ENCODE results near the gene ULBP2. TPM values are rescaled to one million over a fixed set of nuclear protein-coding genes. Genes with fewer than 3 reads are reported as not detected.
A peak's percentile ranks its signal among the peaks of the same experiment; 100 is the strongest.
"Not testable (repeated sequence)": the region's sequence is repeated elsewhere in the genome, so short reads cannot be mapped to it uniquely, and the experiment has no call there.

The ULBP2 gene
- total RNA-seq, 2 donors from 2014 or later: 0.32 to 0.40 TPM

DNA sequence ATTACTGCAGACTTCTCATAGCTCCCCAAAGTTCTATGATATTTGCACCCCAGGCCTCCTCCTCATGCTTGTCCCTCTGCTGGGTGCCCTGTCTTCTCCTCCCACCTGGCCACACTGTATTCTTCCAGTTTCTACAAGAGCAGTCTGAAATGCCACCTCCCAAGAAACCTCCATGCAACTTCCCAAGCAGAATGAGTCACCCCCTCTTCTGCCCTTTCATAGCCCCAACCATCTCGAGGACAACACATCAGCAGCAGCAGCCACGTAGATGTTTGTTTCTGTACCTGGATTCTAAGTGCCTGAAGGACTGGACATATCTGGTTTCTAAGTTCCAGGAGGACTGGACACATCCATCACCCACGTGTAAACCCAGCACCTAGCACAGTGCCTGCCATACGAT is 6.6 kb upstream of the ULBP2 start:
- 54% methylated on average over 4 of the region's 4 CpGs for WGBS
- Histone ChIP-seq H3K4me1 (replicated peaks) (peaks cover 5% of the 10 kb centered on the region), H3K4me3 (no peak overlapping the region), H3K36me3 (no peaks in the 10 kb centered on the region), H3K9me3 (no peaks in the 10 kb centered on the region), H3K27ac (no peak overlapping the region), H3K27me3 (replicated peaks; ENCODE audit: insufficient read depth) (peaks cover 27% of the 10 kb centered on the region)
- no peak for DNase-seq (ENCODE audit: low spot score)
- TF ChIP-seq POLR2AphosphoS5 (IDR thresholded peaks at IDR 0.05) (no peak), POLR2A (IDR thresholded peaks at IDR 0.05) (no peak)
- TF ChIP-seq, protein P1, sequence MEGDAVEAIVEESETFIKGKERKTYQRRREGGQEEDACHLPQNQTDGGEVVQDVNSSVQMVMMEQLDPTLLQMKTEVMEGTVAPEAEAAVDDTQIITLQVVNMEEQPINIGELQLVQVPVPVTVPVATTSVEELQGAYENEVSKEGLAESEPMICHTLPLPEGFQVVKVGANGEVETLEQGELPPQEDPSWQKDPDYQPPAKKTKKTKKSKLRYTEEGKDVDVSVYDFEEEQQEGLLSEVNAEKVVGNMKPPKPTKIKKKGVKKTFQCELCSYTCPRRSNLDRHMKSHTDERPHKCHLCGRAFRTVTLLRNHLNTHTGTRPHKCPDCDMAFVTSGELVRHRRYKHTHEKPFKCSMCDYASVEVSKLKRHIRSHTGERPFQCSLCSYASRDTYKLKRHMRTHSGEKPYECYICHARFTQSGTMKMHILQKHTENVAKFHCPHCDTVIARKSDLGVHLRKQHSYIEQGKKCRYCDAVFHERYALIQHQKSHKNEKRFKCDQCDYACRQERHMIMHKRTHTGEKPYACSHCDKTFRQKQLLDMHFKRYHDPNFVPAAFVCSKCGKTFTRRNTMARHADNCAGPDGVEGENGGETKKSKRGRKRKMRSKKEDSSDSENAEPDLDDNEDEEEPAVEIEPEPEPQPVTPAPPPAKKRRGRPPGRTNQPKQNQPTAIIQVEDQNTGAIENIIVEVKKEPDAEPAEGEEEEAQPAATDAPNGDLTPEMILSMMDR (IDR thresholded peaks at IDR 0.05): no peak
- intact Hi-C loops (cut with DNase I): loop anchor here (2.0 kb wide), 1 partner anchor 82 kb away; no protein-coding TSS in a partner anchor

DNA sequence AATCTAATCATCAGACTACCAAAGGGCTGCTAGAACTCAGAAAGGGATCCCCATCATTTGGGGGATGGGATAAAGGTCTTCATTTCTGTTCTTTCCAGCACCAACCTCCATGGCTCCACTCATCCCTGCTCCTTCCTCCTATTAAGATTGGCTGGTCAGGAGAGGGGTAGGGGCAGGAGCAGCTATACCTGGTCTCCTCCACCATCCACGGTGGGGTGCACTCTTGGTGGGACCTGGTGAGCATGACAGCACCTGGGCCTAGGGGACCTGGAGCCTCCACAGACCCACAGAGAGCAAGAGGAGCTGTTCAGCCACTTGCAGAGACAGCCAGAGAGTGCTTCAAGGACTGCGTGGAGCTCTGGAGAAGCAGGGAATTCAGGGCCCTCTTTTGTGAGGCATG is 6.1 kb upstream of the ULBP2 start:
- DNase-seq (ENCODE audit: low spot score): no peak
- intact Hi-C loops (cut with DNase I): loop anchor here (2.0 kb wide), 1 partner anchor 81 kb away; no protein-coding TSS in a partner anchor
- peaks cover 31% of the 10 kb centered on the region for H3K27me3 ChIP-seq (replicated peaks; ENCODE audit: insufficient read depth)
- no peaks in the 10 kb centered on the region for H3K36me3 ChIP-seq
- H3K9me3 ChIP-seq: no peaks in the 10 kb centered on the region
- WGBS: 50% methylated on average over 2 of the region's 2 CpGs
- TF ChIP-seq, protein P1 (IDR thresholded peaks at IDR 0.05): no peak
- TF ChIP-seq POLR2A (IDR thresholded peaks at IDR 0.05): no peak
- no peak for TF ChIP-seq POLR2AphosphoS5 (IDR thresholded peaks at IDR 0.05)
- no peak overlapping the region for H3K27ac ChIP-seq
- no peak overlapping the region for H3K4me3 ChIP-seq
- H3K4me1 ChIP-seq (replicated peaks): peaks cover 5% of the 10 kb centered on the region

DNA sequence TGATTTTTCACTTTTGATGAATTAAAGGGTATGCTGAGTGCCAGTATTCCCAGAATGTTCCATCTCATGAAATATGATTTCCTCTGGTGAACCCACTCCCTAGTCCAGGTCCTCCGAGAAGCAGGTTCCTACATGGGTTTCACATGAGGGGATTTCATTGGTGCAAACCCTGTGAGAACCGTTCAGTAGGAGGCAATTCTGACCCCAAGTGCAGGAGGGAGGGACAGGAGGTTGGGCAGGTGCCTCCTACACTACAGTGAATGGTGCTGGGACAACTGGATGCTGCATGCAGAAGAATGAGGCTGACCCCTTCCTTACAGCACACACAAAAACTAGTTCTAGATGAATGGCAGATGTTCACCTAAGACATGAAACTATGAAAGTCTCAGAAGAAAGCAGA is 5.1 kb upstream of the ULBP2 start:
- Histone ChIP-seq H3K4me1 (replicated peaks) (peaks cover 5% of the 10 kb centered on the region), H3K36me3 (no peaks in the 10 kb centered on the region), H3K27me3 (replicated peaks; ENCODE audit: insufficient read depth) (peaks cover 32% of the 10 kb centered on the region), H3K27ac (no peak overlapping the region), H3K9me3 (no peaks in the 10 kb centered on the region), H3K4me3 (no peak overlapping the region)
- WGBS: 33% methylated on average over 2 of the region's 2 CpGs
- no peak for TF ChIP-seq POLR2AphosphoS5 (IDR thresholded peaks at IDR 0.05)
- no peak for DNase-seq (ENCODE audit: low spot score)
- intact Hi-C loops (cut with DNase I): no loop called here

DNA sequence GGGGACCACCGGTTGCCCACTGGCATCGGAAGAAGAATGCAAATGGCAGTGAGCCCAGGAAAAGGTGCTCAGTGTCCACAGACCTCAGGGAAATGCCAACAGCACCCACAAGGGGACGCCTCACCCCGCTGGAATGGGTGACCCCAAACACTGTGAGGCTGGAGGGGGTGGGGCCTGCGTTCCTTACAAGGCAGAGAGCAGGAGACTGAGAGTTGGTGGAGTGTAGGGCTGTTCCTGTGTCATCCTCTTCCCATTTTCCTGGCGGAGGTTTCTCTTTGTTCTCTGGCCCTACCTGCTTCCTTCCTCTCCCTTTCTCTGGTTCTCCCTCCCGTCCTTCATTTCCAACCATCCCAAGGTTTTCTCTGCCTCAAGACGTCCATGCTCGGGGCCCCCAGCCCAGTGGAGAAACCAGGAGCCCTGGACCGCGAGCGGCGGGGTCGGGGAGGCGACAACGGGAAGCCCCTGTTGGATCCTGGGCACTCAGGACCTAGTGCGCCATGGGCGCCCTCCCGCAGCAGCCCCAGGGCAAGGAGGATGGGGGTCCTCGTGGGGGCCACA is 3.7 kb upstream of the ULBP2 start:
- 3% methylated on average over 10 of the region's 20 CpGs for WGBS
- H3K36me3 ChIP-seq; H3K4me1 ChIP-seq (replicated peaks); DNase-seq (ENCODE audit: low spot score); intact Hi-C loops (cut with DNase I); H3K9me3 ChIP-seq; H3K27ac ChIP-seq: not testable (repeated sequence)
- peaks cover 35% of the 10 kb centered on the region for H3K27me3 ChIP-seq (replicated peaks; ENCODE audit: insufficient read depth)
- H3K4me3 ChIP-seq: peak overlapping the region; percentile 16 to 34

DNA sequence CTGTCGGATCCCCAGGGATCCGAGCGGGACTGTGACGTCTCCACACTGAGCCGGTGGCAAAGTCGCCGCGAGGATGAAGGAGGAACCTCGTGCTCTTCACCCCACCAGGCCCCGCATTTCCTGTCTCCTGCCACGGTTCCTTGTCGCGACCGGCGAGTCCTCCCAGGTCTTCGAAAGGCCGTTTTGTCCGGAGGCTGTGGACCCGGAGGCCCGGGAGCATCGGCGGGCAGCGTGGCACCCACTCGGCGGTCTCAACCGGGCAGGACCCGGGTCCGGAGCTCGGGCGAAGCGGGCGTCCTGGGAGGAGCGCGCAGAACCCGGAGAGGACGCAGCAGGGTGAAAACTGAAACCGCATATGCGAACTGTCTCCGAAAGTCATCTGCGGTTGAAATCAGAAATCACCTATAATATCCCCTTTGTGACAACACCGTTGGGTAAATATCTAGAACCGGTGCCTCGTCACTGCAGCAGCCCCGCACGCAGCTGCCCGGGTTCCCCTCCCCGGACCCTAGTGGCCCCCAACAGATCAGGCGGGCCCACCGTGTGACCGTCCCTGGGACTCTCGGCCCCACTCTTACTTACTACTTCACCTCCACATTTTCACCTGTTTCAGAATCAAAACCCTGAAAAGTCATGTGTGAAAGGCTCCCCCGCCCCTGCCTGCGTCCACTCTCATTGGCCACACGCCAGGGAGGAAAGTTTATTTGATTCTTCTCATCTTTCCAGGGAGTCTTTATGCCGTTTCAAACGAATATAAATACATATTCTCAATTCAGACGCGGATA is 3.1 kb upstream of the ULBP2 start:
- under 1% methylated on average over 58 of the region's 58 CpGs for WGBS
- TF ChIP-seq, protein P1 (IDR thresholded peaks at IDR 0.05): no peak
- no peak for TF ChIP-seq POLR2A (IDR thresholded peaks at IDR 0.05)
- TF ChIP-seq POLR2AphosphoS5 (IDR thresholded peaks at IDR 0.05): no peak
- Histone ChIP-seq H3K27ac (no peak overlapping the region), H3K27me3 (replicated peaks; ENCODE audit: insufficient read depth) (peaks cover 35% of the 10 kb centered on the region), H3K36me3 (no peaks in the 10 kb centered on the region), H3K4me1 (replicated peaks) (peaks cover 5% of the 10 kb centered on the region), H3K4me3 (peak overlapping the region; percentile 16 to 34), H3K9me3 (no peaks in the 10 kb centered on the region)
- no peak for DNase-seq (ENCODE audit: low spot score)
- intact Hi-C loops (cut with DNase I): no loop called here

DNA sequence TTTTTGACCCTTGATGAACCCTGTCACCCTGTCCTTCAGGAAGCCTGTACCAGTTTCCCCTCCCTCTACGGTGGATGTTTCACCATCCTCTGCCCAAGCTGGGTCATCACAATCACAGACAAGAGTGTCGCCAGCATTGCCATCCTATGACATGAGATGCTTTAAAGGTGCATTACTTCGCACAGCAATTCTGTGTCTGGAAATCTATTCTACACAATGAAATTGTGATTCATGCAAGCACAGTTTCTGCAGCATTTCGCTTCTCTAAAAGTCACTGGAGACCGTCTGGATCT is 2.5 kb upstream of the ULBP2 start:
- Histone ChIP-seq H3K4me3 (no peak overlapping the region), H3K36me3 (no peaks in the 10 kb centered on the region), H3K9me3 (no peaks in the 10 kb centered on the region), H3K27ac (no peak overlapping the region), H3K27me3 (replicated peaks; ENCODE audit: insufficient read depth) (peaks cover 35% of the 10 kb centered on the region), H3K4me1 (replicated peaks) (peaks cover 5% of the 10 kb centered on the region)
- DNase-seq (ENCODE audit: low spot score): no peak
- TF ChIP-seq POLR2AphosphoS5 (IDR thresholded peaks at IDR 0.05) (no peak), POLR2A (IDR thresholded peaks at IDR 0.05) (no peak)
- TF ChIP-seq, protein P1 (IDR thresholded peaks at IDR 0.05): no peak
- WGBS: 17% methylated on average over 5 of the region's 5 CpGs
- intact Hi-C loops (cut with DNase I): no loop called here
